Nephron progenitor cell (in vitro differentiated cells): ENCODE data around the gene SLC17A9.

Source experiments
- DNase-seq: peaks from one replicate; pipeline ENCODE4 v3.0.0; 2021
- H3K27ac Mint-ChIP-seq: 2 replicates; pipeline ENCODE4 v1.8.0; 2021; ENCODE audit warnings: mild to moderate bottlenecking, moderate library complexity, mixed read lengths
- H3K27me3 Mint-ChIP-seq: 2 replicates; pipeline ENCODE4 v1.8.0; 2021; ENCODE audit warnings: mild to moderate bottlenecking, low read depth, mixed read lengths; ENCODE audit not compliant: poor library complexity
- H3K36me3 Mint-ChIP-seq: 2 replicates; pipeline ENCODE4 v1.8.0; 2021; ENCODE audit warnings: low read depth, mixed read lengths
- H3K4me1 Mint-ChIP-seq: 2 replicates; pipeline ENCODE4 v1.8.0; 2021; ENCODE audit warnings: mixed read lengths
- H3K4me3 Mint-ChIP-seq: 2 replicates; pipeline ENCODE4 v1.8.0; 2021; ENCODE audit warnings: mild to moderate bottlenecking, moderate library complexity, mixed read lengths
- H3K9me3 Mint-ChIP-seq: 2 replicates; pipeline ENCODE4 v1.8.0; 2021; ENCODE audit warnings: mild to moderate bottlenecking, moderate library complexity, mixed read lengths
- TF ChIP-seq, protein P1 (sequence below): fragments of 200-600 bp; sonication (generic); IDR thresholded peaks from 2 replicates; pipeline ENCODE4 v1.5.0; 2021; ENCODE audit warnings: antibody characterized with exemption

The SLC17A9 gene

DNA sequence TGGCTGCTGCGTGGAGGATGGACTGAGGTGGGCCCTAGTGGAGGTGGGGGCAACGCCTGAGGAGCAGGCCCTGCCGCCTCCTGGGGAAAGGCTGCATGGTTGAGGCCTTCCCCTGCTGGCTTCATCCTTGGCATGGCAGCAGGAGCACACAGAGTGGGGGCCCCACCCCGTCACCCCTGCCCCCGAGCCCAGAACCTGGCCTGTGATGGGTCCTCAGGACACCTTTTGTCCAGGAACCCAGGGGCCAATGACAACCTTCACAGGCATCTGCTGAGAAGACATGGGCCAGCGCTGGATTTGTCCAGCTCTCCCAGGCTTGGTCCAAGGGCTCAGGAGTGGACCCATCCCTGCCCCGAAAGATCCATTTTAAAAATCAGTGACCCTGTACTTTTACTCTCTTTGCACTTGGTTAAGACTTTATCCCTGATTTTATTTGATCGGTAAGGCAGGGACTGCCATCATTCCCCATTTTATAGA, 575 bp upstream of the SLC17A9 start:
- Mint-ChIP-seq H3K4me3 (peak overlapping the region; percentile 18), H3K27me3 (no peaks in the 10 kb centered on the region), H3K36me3 (peaks cover 45% of the 10 kb centered on the region), H3K9me3 (peaks cover 9% of the 10 kb centered on the region), H3K27ac (no peak overlapping the region), H3K4me1 (peaks cover 32% of the 10 kb centered on the region)
- no peak for DNase-seq
- TF ChIP-seq, protein P1, sequence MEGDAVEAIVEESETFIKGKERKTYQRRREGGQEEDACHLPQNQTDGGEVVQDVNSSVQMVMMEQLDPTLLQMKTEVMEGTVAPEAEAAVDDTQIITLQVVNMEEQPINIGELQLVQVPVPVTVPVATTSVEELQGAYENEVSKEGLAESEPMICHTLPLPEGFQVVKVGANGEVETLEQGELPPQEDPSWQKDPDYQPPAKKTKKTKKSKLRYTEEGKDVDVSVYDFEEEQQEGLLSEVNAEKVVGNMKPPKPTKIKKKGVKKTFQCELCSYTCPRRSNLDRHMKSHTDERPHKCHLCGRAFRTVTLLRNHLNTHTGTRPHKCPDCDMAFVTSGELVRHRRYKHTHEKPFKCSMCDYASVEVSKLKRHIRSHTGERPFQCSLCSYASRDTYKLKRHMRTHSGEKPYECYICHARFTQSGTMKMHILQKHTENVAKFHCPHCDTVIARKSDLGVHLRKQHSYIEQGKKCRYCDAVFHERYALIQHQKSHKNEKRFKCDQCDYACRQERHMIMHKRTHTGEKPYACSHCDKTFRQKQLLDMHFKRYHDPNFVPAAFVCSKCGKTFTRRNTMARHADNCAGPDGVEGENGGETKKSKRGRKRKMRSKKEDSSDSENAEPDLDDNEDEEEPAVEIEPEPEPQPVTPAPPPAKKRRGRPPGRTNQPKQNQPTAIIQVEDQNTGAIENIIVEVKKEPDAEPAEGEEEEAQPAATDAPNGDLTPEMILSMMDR: no peak

DNA sequence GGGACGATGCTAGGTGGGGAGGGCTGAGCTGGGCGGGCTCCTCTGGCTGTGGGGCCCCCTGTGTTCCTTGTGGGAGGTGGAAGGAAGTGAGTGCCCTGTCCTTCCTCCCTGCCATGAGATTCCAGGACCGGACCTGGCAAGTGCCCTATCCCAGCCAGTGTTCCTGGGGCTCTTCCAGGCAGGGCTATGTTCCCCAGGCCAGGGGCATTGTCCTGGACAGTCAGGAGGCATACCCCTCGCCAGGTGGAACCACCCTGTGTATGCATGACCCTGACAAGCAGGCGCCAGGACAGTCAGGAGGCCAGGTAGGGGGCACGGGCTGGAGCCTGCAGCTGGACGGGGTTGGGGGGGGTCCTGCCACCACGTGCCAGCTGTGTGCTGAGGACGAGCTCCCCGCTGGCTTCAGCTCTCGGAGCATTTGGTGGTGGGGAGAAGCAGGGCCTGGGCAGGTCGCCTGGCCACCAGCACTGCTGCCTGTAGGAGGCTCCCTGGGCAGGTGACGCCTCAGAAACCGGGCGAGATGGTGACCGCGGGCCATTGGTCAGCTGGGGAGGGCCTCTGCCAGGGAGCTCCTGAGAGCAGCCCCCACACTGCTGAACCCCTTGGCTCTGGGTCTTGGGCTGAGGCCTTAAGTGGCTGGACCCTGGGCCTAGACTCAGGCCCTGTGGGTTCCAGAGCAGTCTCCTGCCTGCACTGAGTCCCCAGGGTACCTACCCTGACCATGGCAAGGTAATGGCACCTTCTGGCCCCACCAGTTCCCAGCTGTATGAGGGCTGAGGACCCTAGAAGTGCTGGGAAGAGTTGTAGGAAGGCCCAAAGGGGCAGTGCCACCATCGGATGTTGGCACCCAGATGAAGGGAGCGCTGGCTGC, 694 bp downstream of the SLC17A9 start:
- TF ChIP-seq, protein P1: no peak
- peaks cover 32% of the 10 kb centered on the region for H3K4me1 Mint-ChIP-seq
- H3K27me3 Mint-ChIP-seq: no peaks in the 10 kb centered on the region
- no peak overlapping the region for H3K4me3 Mint-ChIP-seq
- DNase-seq: no peak
- peaks cover 32% of the 10 kb centered on the region for H3K36me3 Mint-ChIP-seq
- H3K9me3 Mint-ChIP-seq: peaks cover 8% of the 10 kb centered on the region
- no peak overlapping the region for H3K27ac Mint-ChIP-seq

DNA sequence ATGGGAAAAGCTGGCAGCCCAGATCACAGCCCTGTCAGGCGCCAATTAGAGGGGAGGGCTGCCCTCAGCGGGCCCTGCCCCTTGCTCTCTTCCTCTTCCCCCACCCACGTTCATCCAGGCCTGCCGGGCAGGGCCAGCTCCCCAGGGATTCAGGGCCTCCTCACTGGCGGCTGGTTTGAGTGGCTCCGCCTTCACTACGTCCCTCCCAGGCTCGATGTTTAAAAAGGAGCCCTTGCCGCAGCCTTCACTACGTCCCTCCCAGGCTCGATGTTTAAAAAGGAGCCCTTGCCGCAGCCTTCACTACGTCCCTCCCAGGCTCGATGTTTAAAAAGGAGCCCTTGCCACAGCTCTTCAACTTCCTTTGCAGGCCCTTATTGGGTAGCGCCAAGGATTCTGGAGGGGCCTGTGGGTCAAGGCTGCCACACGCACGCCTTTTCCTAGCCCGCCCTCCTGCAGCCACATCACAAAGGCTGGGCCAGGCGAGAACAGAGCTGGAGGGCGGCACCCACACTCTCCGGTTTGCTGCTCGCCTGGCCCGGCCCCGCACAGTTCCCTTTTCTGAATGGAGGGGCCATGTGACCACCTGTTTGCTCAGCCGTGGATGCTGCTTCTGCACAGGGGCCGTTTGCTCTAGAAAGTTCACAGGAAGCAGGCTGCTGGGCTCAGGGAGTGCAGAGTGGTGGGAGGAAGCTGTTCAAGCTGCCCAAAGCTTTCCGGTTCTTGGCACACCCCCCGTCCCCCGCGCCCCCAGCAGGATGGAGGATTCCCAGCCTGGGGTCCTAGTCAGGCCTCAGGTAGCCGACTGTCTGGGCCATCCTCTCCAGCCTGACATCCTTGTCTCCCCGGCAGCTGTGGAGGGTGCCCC, 1.6 kb downstream of the SLC17A9 start:
- Mint-ChIP-seq H3K4me3 (peak overlapping the region; percentile 54), H3K36me3 (peaks cover 23% of the 10 kb centered on the region), H3K27me3 (no peaks in the 10 kb centered on the region), H3K27ac (peak overlapping the region; percentile 90), H3K9me3 (no peaks in the 10 kb centered on the region), H3K4me1 (peaks cover 32% of the 10 kb centered on the region)
- TF ChIP-seq, protein P1: no peak
- DNase-seq: peak; percentile 71

DNA sequence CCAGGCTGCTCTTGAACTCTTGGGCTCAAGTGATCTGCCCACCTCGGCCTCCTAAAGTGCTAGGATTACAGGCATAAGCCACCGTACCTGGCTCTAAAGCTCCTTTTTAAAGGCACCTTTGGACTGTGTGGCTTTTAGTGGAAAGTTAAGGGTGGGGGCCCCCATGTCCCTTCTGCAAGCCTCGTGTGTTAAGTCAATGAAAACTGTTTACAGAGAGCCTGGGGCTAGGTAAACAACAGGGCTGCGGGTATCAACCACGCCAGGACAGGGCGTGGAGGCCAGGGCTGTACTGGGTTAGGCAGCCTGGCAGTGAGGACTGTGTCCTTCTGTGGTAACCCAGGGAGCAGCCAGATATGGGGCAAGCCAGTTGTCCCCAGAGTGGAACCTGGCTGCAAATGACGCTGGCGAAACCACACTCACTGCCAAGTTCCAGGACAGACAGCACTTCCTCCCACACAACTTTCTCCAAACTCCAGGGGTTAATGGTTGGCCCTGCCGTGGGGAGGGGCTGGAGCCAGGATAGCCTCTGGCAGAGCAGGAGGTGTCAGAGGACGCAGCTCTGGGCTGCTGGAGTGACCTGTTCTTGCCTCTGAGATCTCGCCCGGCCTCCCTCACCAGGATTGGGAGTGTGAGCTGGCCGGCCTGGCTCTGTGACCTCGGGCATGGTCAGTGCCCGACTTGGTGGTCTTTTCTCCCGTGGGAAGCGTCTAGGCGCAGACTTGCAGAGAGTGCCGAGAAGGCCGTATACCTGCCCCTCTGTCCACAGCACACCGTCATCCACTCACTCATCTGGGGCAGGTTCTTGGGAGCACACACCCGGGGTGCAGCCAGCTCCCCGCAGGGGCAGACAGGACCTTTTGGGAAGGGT, 3.2 kb downstream of the SLC17A9 start:
- no peak for DNase-seq
- Mint-ChIP-seq H3K4me3 (no peak overlapping the region), H3K27me3 (no peaks in the 10 kb centered on the region), H3K4me1 (peaks cover 32% of the 10 kb centered on the region), H3K36me3 (peaks cover 7% of the 10 kb centered on the region), H3K27ac (no peak overlapping the region), H3K9me3 (no peaks in the 10 kb centered on the region)
- TF ChIP-seq, protein P1: no peak

DNA sequence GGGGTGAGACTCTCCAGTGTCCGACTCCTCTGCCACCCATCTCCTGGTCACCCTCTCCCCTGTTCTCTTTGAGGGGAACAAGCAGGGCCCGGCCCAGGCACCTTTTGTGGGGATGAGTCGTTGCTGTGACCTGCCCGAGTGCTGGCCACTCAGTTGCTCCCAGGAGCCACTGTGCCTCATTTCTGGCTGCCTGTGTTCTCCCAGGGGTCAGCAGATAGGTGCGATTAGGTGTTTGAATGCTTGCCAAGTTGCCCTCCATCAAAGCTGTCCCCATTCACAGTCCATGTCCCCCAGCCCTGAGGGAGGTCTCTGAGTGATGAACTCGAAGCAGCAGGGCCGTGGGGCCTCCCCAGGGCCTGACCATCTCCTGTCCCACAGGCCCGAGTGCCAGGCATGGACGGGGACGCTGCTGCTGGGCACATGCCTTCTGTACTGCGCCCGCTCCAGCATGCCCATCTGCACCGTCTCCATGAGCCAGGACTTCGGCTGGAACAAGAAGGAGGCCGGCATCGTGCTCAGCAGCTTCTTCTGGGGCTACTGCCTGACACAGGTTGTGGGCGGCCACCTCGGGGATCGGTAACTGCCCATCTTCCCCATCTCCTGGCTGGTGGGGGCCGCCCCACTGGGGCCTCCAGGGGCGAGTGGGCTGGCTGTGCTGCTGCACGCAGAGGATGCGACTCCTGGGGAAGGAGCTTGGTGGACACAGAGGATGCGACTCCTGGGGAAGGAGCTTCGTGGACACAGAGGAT, 4.1 kb downstream of the SLC17A9 start:
- H3K36me3 Mint-ChIP-seq: no peaks in the 10 kb centered on the region
- no peaks in the 10 kb centered on the region for H3K9me3 Mint-ChIP-seq

More for the DNA sequence above, 4.1 kb downstream of the SLC17A9 start:
- H3K27ac Mint-ChIP-seq: no peak overlapping the region
- no peak overlapping the region for H3K4me3 Mint-ChIP-seq
- H3K27me3 Mint-ChIP-seq: no peaks in the 10 kb centered on the region
- DNase-seq: no peak
- TF ChIP-seq, protein P1: no peak
- H3K4me1 Mint-ChIP-seq: peaks cover 32% of the 10 kb centered on the region
